GM12874 (cell line): ENCODE data around the gene HTT.

ENCODE experiments used
- TF ChIP-seq, protein P1 (sequence below): IDR thresholded peaks from 2 replicates; pipeline ENCODE4 v1.5.1; 2011; ENCODE audit warnings: low read depth, mild to moderate bottlenecking, control low read depth, low read length, moderate library complexity; ENCODE audit not compliant: insufficient read depth

Gene HTT

DNA sequence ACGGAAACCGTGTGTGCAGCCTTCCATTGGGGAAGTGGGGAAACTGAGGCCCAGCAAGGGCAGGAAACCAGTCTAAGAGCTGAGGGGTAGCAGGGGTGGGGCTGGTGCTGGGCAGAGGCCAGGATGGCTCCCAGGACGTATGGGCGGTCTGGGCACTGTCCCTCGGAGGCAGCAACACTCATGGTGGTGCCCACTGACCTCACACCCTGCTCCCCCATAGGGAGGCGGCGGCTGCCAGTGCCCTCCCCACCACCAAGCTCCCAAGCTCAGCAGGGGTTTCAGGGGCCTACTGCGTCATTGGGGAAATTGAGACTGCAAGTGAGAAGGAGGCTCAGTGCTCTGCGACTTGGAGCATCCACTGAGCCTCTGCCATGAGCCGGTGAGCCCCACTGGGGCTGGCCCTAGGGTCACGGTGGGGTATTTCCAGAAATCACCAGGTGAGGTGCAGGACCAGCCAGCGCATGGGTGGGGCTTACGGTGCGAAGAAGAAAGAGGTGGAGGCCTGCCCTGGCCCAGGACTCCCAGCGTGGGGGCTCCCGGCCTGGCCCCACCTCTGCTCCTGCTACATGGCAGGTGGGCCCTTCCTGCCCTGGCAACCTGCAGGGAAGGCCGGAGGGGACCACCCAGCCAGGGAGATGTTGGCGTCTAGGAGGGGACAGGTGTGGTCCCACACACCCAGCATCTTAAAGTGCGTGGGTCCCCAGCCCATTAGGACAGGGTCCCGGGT, 175.4 kb downstream of the HTT start:
- TF ChIP-seq, protein P1, sequence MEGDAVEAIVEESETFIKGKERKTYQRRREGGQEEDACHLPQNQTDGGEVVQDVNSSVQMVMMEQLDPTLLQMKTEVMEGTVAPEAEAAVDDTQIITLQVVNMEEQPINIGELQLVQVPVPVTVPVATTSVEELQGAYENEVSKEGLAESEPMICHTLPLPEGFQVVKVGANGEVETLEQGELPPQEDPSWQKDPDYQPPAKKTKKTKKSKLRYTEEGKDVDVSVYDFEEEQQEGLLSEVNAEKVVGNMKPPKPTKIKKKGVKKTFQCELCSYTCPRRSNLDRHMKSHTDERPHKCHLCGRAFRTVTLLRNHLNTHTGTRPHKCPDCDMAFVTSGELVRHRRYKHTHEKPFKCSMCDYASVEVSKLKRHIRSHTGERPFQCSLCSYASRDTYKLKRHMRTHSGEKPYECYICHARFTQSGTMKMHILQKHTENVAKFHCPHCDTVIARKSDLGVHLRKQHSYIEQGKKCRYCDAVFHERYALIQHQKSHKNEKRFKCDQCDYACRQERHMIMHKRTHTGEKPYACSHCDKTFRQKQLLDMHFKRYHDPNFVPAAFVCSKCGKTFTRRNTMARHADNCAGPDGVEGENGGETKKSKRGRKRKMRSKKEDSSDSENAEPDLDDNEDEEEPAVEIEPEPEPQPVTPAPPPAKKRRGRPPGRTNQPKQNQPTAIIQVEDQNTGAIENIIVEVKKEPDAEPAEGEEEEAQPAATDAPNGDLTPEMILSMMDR: no peak

DNA sequence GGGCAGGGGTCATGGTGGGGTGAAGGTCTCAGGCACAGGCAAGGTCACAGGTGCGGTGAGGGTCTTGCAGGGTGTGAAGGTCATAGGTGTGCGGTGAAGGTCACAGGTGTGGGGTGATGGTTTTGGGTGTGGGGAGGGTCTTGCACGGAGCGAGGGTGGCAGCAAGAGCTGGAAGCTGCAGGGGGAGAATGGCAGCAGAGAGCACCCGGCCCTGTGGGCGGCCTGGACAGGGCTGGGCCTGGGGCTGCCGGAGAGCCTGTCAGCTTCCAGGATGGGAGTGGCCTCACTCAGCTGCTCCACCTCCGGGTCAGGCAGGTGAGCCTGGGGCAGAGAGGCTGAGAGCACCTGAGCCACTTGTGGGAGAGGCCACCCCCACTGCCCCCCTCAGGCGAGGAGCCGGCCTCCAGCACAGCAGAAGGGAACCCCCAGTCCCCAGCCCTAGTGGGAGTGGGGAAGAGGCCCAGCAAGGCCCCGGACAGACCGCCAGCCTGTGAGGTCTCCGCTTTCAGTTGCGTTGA, 176.0 kb downstream of the HTT start:
- TF ChIP-seq, protein P1: no peak

DNA sequence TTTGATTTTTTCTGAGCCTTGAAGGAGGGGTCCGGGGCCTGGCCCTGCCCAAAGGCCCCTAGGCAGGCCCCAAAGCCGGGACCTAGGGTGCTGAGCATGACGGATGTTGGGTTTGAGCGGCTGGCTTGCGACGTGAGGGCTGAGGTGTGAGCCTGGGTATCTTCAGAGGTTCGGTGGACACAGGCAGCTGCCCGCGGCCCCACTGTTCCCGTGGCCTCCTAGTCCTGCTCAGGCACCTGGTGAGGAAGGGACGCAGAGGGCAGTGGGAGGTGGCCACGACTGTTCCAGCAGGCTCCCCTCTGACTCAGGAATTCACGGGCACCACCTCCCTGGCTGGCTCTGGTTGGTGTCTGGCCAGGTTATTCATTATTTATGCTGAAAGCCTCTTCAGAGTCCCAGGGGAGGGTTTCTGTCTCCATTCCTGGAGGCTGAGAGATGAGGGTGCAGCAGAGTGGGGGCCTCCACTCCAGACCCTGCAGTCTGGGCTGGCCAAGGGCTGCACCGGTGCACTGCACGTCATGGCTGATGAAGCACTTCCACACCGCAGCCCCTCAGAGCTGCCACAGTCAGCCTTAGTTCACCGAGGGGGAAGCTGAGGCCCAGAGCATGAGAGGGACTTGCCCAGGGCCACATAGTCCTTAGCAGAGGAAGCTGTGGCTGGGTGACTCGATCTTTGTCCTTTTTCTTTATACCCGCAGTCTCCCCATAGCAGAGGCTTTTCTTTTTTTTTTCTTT, 176.6 kb downstream of the HTT start:
- TF ChIP-seq, protein P1: no peak

DNA sequence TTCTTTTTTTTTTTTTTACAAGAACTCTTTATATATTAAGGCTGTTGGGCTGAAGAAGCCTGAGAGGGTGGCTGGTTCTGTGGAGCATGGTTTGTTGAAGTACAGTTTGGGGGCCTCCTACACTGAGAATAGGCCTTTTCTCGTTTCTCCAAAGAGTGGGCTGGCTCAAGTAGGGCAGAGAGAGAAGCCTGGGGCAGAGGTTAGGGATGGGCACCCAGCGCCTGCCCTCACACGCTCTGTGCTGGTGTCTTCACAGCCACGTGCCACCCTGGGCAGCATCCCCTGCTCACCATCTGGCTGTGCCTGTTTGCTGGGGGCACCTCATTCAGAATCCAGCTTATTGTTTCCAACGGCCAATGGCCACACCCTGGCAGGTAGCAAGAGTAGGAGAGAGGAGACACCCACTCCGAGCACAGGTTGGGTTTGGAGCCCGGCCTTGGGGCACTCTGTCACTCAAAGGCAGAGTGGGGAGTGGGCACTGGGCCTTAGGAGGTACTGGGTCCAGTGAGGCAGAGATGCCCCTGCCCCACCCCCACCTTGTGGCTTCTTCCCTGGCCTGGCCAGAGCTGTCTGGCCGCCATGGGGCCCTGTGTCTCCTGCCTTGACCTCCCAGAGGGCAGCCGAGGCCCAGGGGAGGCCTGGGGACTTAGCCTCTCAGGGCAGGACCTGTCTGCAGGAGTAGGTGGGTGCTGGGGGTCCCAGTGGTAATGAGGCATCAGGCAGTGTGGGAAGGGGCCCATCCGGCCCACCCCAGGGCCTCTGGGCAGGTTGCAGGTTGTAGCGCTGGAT, 177.4 kb downstream of the HTT start:
- TF ChIP-seq, protein P1: no peak

DNA sequence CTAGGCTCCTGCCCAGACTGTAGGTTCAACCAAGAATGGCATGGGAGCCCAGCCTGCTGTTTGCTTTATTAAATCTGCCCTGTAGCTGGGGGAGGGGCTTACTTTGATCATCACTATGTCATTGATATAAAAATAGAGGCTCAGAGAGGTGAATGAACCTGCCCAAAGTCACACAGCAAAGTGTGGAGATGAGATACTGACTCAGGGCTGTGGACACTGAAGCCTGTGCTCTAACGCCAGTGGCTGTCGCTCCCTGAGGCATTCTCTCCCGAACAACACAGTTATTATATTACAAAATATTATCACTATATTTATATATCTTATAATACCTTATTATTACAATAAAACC, 178.0 kb downstream of the HTT start:
- TF ChIP-seq, protein P1: no peak

DNA sequence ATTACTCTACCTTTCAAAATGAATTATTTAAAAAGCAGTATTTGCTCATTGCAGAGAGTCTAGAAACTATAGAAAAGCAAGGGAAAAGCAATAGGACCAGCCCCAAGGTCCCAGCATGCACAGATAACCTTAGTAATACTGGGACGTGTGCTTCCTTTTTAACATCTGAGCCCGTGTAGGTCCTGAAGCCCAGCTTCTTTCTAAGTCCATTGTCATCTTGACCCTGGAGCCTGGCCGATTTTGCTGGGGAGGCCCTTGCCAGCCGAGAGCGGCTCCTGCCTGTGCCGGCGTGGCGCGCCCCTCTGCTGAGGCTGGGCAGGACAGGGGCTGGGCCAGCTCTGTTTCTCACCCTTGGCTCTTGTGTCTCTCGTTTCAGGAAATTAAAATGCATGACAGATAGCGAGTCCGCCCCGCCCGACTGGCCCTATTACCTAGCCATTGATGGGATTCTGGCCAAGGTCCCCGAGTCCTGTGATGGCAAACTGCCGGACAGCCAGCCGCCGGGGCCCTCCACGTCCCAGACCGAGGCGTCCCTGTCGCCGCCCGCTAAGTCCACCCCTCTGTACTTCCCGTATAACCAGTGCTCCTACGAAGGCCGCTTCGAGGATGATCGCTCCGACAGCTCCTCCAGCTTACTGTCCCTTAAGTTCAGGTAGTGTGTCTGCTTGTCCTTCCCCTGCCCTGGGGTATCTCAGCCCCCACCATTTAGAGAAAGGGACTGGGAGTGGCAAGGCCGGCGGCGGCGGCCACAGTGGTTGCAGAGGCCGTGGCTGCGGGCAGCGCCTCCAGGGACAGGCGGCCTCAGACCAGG, 178.6 kb downstream of the HTT start:
- TF ChIP-seq, protein P1: no peak
